NCI-H2227 (cell line): Measurements from ENCODE around the gene THAP8.
A peak's percentile ranks its signal among the peaks of the same experiment; 100 is the strongest.

Experiments
- DNase-seq: peaks from one replicate; lab custom pipeline; 2025; ENCODE audit not compliant: unreplicated experiment; lab: John Stamatoyannopoulos, UW

Gene THAP8

GRCh38 chr19:35995048-35995993 is 58.8 kb downstream of the THAP8 start, which contains the start of gene SDHAF1:
Gene SDHAF1, plus strand, starts transcription at chr19:35995188. Its CDS starts 87 bp downstream, at chr19:35995275.
- peak; percentile 100 for DNase-seq

GRCh38 chr19:35993923-35994598 is 60.0 kb downstream of the THAP8 start:
- no peak for DNase-seq

- DNase-seq: no peak
Observed at GRCh38 chr19:35992907-35993765, 60.9 kb downstream of the THAP8 start.

- DNase-seq: no peak
Observed at GRCh38 chr19:35991731-35992450, 62.2 kb downstream of the THAP8 start.

- no peak for DNase-seq
Observed at GRCh38 chr19:35990771-35991730, 63.0 kb downstream of the THAP8 start.

GRCh38 chr19:35990156-35990555 is 63.9 kb downstream of the THAP8 start:
- DNase-seq: no peak

- DNase-seq: no peak
Observed at GRCh38 chr19:35988824-35989223, 65.3 kb downstream of the THAP8 start.

GRCh38 chr19:35987571-35987896 is 66.6 kb downstream of the THAP8 start:
- no peak for DNase-seq

GRCh38 chr19:35986664-35987570 is 67.2 kb downstream of the THAP8 start:
- DNase-seq: peak; percentile 98

- no peak for DNase-seq
Observed at GRCh38 chr19:35986111-35986510, 68.0 kb downstream of the THAP8 start.
